K562 (cell line): Measurements from ENCODE around the gene SNX14. TPM values are rescaled to one million over a fixed set of nuclear protein-coding genes. Genes with fewer than 3 reads are reported as not detected.

Experiments
- CHD1 ChIP-seq: fragments of 200-600 bp; sonication (generic); IDR thresholded peaks from one replicate; pipeline ENCODE4 v1.6.1; 2012; ENCODE audit warnings: mild to moderate bottlenecking, moderate library complexity, low read length, inconsistent platforms
- KLF16 ChIP-seq: IDR thresholded peaks from 2 replicates; pipeline ENCODE4 v1.6.1; 2016; ENCODE audit warnings: antibody characterized with exemption
- MCM2 ChIP-seq: fragments of 450-650 bp; IDR thresholded peaks from 2 replicates; pipeline ENCODE4 v1.6.1; 2017; ENCODE audit warnings: low read depth, mild to moderate bottlenecking
- MECOM ChIP-seq: fragments of 250-450 bp; sonication (Bioruptor Pico); IDR thresholded peaks from 2 replicates; pipeline ENCODE4 v1.8.0; 2022; ENCODE audit warnings: inconsistent platforms
- POLR2H ChIP-seq: IDR thresholded peaks from 2 replicates; pipeline ENCODE4 v1.6.1; 2016; ENCODE audit warnings: missing genetic modification characterization, low read depth, mild to moderate bottlenecking, control low read depth, missing compliant biosample characterization, moderate library complexity
- RAD21 ChIP-seq, 2 experiments: fragments of 250-450 bp in 1 of 2; fragments of 450-650 bp in 1 of 2; sonication (Bioruptor Pico) in 1 of 2; formaldehyde crosslinking in 1 of 2; IDR thresholded peaks in 1 of 2; conservative IDR thresholded peaks in 1 of 2; 2 replicates each; pipeline versions ENCODE4 v1.4.0 to v1.8.0; 2020 to 2022; ENCODE audit warnings: mild to moderate bottlenecking in 2 of 2, moderate library complexity in 1 of 2
- RBM25 ChIP-seq: fragments of 200-400 bp; formaldehyde crosslinking; IDR thresholded peaks from 2 replicates; pipeline ENCODE4 v1.6.1; 2018; ENCODE audit warnings: low read length, low read depth, moderate library complexity; ENCODE audit not compliant: severe bottlenecking
- SIX5 ChIP-seq, 2 experiments: IDR thresholded peaks; 2 replicates each; pipeline ENCODE4 v1.6.1; 2011; ENCODE audit warnings: low read length in 2 of 2, borderline replicate concordance in 1 of 2, low read depth in 1 of 2, mild to moderate bottlenecking in 1 of 2, moderate library complexity in 1 of 2; ENCODE audit not compliant: insufficient read depth in 1 of 2
- ZNF584 ChIP-seq: fragments of 200-800 bp; sonication (Bioruptor generic); IDR thresholded peaks from 2 replicates; pipeline ENCODE4 v1.6.1; 2016; ENCODE audit warnings: low read depth, mild to moderate bottlenecking, missing genetic modification characterization, missing compliant biosample characterization
- polyA plus RNA-seq, 8 experiments: library from polyadenylated mRNA; depleted of rRNA in 4 of 8; stranded (reverse) in 5 of 8; unstranded in 3 of 8; fragments of >200 nt; fragmentation: Nextera tagmentation in 2 of 8; fragmentation: Illumina TruSeq in 1 of 8; extraction: Ambion mirVana in 2 of 8; extraction: Trizol in 1 of 8; gene quantifications; 2 replicates each; pipeline versions ENCODE4 v1.2.1 to v1.2.3, GENCODE V29; 2011 to 2014; ENCODE audit warnings: inconsistent platforms in 1 of 8, missing spikeins in 1 of 8
- total RNA-seq, 7 experiments: library from RNA; depleted of rRNA in 6 of 7; stranded (reverse); fragments of >200 nt in 6 of 7; fragmentation: Illumina TruSeq in 2 of 7; extraction: Trizol in 2 of 7; gene quantifications; 2 replicates each; pipeline versions ENCODE4 v1.2.1 to v1.2.3, GENCODE V29; 2011 to 2021; ENCODE audit warnings: low replicate concordance in 1 of 7
- TF ChIP-seq, protein P1 (sequence below): sonication (generic); formaldehyde crosslinking; IDR thresholded peaks from 2 replicates; pipeline ENCODE4 v1.4.0; 2020; ENCODE audit warnings: mild to moderate bottlenecking, missing genetic modification reagents
- TF ChIP-seq, protein P2 (sequence below): fragments of 250-450 bp; sonication (Bioruptor Pico); IDR thresholded peaks from 2 replicates; pipeline ENCODE4 v1.5.0; 2020; ENCODE audit warnings: mild to moderate bottlenecking
- TF ChIP-seq, protein P3 (sequence below): IDR thresholded peaks from 2 replicates; pipeline ENCODE4 v1.6.1; 2011; ENCODE audit not compliant: insufficient read length; ENCODE audit errors: extremely low read depth
- TF ChIP-seq, protein P4 (sequence below): fragments of 200-800 bp; sonication (Bioruptor generic); IDR thresholded peaks from 2 replicates; pipeline ENCODE4 v1.6.1; 2017; ENCODE audit warnings: missing genetic modification characterization, missing compliant biosample characterization
- TF ChIP-seq, protein P5 (sequence below), 2 experiments: fragments of 450-650 bp; IDR thresholded peaks; 2 replicates each; pipeline ENCODE4 v1.6.1; 2018; ENCODE audit warnings: mild to moderate bottlenecking in 2 of 2, low read depth in 1 of 2; ENCODE audit not compliant: partially characterized antibody in 2 of 2
- TF ChIP-seq, protein P6 (sequence below): fragments of 250-450 bp; sonication (Bioruptor Pico); IDR thresholded peaks from 2 replicates; pipeline ENCODE4 v1.8.0; 2022; ENCODE audit warnings: moderate library complexity, mild to moderate bottlenecking, inconsistent platforms

Gene SNX14
- total and polyA plus RNA-seq, 9 of the 15 experiments (the other 6 are each of a cell fraction or from before 2014, with no cell fraction given) = 46.5 to 140 (median 71.2) TPM

DNA sequence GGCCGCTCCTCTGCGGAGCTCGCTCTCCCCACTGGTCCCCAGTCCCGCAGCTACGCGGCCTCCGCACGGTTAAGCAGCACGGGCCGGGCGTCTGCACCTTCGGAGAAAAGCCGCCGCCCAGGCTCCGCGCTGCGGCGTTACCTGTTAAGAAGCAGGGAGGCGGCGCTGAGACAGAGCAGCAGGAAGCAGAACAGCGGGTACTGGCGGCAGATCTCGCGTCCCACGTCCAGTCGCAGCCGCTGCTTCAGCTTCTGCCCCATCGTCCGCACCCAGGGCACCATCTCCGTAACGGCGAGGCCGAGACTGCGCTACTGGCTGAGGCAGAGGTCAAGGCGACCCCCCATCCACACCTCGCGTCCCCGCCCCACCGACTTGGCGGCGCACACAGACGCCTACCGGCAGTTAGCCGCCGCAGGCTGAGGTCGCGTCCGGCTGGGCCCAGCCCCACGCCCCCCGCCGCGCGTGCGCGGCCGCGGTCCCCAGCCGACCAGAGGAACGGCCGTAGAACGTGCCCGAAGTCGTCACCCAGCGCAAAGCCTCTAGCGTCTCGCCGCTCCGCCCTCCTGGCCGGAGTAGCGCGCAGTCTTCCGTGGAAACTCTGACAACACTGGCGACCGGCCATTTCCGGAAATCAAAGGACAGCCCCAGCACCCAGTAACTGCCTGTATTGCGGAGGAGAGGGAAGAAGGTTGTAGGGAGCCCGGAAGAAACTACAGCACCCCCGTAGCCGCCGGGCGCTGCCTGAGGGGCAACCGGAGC, at the start of gene SNX14 (continued):
- TF ChIP-seq, protein P1, sequence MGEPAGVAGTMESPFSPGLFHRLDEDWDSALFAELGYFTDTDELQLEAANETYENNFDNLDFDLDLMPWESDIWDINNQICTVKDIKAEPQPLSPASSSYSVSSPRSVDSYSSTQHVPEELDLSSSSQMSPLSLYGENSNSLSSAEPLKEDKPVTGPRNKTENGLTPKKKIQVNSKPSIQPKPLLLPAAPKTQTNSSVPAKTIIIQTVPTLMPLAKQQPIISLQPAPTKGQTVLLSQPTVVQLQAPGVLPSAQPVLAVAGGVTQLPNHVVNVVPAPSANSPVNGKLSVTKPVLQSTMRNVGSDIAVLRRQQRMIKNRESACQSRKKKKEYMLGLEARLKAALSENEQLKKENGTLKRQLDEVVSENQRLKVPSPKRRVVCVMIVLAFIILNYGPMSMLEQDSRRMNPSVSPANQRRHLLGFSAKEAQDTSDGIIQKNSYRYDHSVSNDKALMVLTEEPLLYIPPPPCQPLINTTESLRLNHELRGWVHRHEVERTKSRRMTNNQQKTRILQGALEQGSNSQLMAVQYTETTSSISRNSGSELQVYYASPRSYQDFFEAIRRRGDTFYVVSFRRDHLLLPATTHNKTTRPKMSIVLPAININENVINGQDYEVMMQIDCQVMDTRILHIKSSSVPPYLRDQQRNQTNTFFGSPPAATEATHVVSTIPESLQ = peak; percentile 66; the same call in 1 of the 2 replicates
- TF ChIP-seq, protein P2, sequence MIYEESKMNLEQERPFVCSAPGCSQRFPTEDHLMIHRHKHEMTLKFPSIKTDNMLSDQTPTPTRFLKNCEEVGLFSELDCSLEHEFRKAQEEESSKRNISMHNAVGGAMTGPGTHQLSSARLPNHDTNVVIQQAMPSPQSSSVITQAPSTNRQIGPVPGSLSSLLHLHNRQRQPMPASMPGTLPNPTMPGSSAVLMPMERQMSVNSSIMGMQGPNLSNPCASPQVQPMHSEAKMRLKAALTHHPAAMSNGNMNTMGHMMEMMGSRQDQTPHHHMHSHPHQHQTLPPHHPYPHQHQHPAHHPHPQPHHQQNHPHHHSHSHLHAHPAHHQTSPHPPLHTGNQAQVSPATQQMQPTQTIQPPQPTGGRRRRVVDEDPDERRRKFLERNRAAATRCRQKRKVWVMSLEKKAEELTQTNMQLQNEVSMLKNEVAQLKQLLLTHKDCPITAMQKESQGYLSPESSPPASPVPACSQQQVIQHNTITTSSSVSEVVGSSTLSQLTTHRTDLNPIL (CRISPR knock-in tag) = no peak
- TF ChIP-seq, protein P3, sequence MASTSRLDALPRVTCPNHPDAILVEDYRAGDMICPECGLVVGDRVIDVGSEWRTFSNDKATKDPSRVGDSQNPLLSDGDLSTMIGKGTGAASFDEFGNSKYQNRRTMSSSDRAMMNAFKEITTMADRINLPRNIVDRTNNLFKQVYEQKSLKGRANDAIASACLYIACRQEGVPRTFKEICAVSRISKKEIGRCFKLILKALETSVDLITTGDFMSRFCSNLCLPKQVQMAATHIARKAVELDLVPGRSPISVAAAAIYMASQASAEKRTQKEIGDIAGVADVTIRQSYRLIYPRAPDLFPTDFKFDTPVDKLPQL = no peak
- TF ChIP-seq MECOM (CRISPR knock-in tag) (no peak), KLF16 (peak; percentile 5; the same call in 1 of the 2 replicates), POLR2H (tag) (peak; percentile 82), CHD1 (no peak), RBM25 (no peak), RAD21 (CRISPR knock-in tag; conservative IDR thresholded peaks at IDR 0.05 in 1 of 2, IDR thresholded peaks at IDR 0.05 in 1 of 2) (peak in 1 of 2 experiments; percentile 8; a peak in 1 of 4 replicates), MCM2 (no peak), ZNF584 (CRISPR knock-in tag) (0 out of 2 replicates have a peak, but pooled peaks have one; percentile 13), SIX5 (IDR thresholded peaks at IDR 0.05; ENCODE audit: borderline replicate concordance in 1 of 2, insufficient read depth in 1 of 2, low read depth in 1 of 2, low read length in 2 of 2) (peak in 1 of 2 experiments; percentile 52; a peak in 2 of 4 replicates)
- TF ChIP-seq, protein P4, sequence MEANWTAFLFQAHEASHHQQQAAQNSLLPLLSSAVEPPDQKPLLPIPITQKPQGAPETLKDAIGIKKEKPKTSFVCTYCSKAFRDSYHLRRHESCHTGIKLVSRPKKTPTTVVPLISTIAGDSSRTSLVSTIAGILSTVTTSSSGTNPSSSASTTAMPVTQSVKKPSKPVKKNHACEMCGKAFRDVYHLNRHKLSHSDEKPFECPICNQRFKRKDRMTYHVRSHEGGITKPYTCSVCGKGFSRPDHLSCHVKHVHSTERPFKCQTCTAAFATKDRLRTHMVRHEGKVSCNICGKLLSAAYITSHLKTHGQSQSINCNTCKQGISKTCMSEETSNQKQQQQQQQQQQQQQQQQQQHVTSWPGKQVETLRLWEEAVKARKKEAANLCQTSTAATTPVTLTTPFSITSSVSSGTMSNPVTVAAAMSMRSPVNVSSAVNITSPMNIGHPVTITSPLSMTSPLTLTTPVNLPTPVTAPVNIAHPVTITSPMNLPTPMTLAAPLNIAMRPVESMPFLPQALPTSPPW (CRISPR knock-in tag) = peak; percentile 81
- TF ChIP-seq, protein P5, sequence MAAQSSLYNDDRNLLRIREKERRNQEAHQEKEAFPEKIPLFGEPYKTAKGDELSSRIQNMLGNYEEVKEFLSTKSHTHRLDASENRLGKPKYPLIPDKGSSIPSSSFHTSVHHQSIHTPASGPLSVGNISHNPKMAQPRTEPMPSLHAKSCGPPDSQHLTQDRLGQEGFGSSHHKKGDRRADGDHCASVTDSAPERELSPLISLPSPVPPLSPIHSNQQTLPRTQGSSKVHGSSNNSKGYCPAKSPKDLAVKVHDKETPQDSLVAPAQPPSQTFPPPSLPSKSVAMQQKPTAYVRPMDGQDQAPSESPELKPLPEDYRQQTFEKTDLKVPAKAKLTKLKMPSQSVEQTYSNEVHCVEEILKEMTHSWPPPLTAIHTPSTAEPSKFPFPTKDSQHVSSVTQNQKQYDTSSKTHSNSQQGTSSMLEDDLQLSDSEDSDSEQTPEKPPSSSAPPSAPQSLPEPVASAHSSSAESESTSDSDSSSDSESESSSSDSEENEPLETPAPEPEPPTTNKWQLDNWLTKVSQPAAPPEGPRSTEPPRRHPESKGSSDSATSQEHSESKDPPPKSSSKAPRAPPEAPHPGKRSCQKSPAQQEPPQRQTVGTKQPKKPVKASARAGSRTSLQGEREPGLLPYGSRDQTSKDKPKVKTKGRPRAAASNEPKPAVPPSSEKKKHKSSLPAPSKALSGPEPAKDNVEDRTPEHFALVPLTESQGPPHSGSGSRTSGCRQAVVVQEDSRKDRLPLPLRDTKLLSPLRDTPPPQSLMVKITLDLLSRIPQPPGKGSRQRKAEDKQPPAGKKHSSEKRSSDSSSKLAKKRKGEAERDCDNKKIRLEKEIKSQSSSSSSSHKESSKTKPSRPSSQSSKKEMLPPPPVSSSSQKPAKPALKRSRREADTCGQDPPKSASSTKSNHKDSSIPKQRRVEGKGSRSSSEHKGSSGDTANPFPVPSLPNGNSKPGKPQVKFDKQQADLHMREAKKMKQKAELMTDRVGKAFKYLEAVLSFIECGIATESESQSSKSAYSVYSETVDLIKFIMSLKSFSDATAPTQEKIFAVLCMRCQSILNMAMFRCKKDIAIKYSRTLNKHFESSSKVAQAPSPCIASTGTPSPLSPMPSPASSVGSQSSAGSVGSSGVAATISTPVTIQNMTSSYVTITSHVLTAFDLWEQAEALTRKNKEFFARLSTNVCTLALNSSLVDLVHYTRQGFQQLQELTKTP (IDR thresholded peaks at IDR 0.05; ENCODE audit: low read depth in 1 of 2, partially characterized antibody in 2 of 2) = no peak
- TF ChIP-seq, protein P6, sequence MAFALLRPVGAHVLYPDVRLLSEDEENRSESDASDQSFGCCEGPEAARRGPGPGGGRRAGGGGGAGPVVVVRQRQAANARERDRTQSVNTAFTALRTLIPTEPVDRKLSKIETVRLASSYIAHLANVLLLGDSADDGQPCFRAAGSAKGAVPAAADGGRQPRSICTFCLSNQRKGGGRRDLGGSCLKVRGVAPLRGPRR (CRISPR knock-in tag) = no peak
